Measurements from ENCODE around the gene NOL4. TPM values are rescaled to one million over a fixed set of nuclear protein-coding genes. Genes with fewer than 3 reads are reported as not detected.
"Not testable (repeated sequence)": the region's sequence is repeated elsewhere in the genome, so short reads cannot be mapped to it uniquely, and the experiment has no call there.

Gene NOL4, protein sequence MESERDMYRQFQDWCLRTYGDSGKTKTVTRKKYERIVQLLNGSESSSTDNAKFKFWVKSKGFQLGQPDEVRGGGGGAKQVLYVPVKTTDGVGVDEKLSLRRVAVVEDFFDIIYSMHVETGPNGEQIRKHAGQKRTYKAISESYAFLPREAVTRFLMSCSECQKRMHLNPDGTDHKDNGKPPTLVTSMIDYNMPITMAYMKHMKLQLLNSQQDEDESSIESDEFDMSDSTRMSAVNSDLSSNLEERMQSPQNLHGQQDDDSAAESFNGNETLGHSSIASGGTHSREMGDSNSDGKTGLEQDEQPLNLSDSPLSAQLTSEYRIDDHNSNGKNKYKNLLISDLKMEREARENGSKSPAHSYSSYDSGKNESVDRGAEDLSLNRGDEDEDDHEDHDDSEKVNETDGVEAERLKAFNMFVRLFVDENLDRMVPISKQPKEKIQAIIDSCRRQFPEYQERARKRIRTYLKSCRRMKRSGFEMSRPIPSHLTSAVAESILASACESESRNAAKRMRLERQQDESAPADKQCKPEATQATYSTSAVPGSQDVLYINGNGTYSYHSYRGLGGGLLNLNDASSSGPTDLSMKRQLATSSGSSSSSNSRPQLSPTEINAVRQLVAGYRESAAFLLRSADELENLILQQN
- 0.14 and 0.63 TPM in 2 replicates for total RNA-seq
- long read RNA-seq, result 0 reads

DNA sequence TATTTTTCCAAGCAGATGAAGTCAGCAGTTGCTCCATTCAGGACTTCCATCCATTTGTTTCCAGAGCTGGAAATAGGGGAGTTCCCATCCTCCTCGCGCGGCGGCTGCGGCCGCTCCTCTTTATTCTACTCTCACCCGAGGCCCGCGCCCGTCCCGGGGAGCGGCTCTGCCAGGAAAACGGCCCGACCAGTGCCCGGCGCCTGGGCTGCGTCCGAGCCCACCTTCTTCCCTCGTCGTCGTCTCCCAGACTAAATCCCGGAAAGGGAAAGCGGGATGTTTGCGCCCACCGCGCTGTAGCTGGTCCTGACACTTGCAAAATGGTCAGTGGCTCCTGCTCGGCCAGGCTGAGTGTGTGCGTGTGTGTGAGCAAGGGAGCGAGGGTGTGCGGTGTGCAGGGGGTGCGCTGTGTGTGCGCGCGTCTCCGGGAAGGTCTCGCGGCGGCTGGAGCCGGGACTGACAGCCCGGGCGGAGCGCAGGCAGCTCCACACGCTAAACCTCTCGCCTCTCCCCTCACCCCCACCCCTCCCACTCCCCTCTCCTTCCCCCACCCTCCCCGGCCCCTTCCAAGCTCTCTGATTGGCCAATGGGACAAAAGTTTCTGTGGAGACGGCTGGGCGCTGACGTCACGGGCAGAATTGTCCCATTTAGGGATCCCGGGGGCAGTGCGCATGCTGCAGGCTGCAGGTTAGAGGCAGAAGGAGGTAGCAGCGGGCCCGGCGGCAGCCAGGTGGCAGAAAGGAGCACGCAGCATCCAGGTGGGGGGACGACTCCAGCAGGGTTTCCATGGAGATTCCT, at the start of gene NOL4:
Gene NOL4 (minus strand): TSS at position 491 of the 795 bp plus-strand sequence. CDS start 1,660 bp downstream, outside the sequence.
- Mint-ChIP-seq H3K27ac (ENCODE audit: unreplicated experiment) (no peak within 1 kb of the TSS), H3K36me3 (ENCODE audit: low read depth) (no peaks in the 10 kb centered on the region), H3K4me3 (peak within 1 kb of the TSS; percentile 89), H3K27me3 (ENCODE audit: low read depth) (peaks cover 95% of the 10 kb centered on the region), H3K9me3 (no peaks in the 10 kb centered on the region), H3K4me1 (peaks cover 22% of the 10 kb centered on the region)
- peak; percentile 63 for DNase-seq (ENCODE audit: low read depth, low spot score)
- TF ChIP-seq, protein P1, sequence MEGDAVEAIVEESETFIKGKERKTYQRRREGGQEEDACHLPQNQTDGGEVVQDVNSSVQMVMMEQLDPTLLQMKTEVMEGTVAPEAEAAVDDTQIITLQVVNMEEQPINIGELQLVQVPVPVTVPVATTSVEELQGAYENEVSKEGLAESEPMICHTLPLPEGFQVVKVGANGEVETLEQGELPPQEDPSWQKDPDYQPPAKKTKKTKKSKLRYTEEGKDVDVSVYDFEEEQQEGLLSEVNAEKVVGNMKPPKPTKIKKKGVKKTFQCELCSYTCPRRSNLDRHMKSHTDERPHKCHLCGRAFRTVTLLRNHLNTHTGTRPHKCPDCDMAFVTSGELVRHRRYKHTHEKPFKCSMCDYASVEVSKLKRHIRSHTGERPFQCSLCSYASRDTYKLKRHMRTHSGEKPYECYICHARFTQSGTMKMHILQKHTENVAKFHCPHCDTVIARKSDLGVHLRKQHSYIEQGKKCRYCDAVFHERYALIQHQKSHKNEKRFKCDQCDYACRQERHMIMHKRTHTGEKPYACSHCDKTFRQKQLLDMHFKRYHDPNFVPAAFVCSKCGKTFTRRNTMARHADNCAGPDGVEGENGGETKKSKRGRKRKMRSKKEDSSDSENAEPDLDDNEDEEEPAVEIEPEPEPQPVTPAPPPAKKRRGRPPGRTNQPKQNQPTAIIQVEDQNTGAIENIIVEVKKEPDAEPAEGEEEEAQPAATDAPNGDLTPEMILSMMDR (conservative IDR thresholded peaks at IDR 0.05), result peak; percentile 63

DNA sequence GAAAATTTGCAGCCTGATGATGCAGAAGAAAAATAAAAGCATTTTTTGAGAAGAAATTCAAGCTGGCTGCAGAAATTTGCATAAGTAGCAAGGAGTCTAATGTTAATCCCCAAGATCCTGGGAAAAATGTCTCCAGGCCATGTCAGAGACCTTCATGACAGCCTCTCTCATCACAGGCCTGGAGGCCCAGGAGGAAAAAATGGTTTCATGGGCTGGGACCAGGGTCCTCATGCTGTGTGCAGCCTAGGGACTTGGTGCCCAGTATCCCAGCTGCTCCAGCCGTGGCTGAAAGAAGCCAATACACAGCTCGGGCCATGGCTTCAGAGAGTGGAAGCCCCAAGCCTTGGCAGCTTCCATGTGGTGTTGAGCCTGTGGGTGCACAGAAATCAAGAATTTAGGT, 41.3 kb upstream of the NOL4 start:
- not testable (repeated sequence) for H3K27me3 Mint-ChIP-seq (ENCODE audit: low read depth); H3K36me3 Mint-ChIP-seq (ENCODE audit: low read depth); H3K4me3 Mint-ChIP-seq; H3K4me1 Mint-ChIP-seq; DNase-seq (ENCODE audit: low read depth, low spot score); H3K27ac Mint-ChIP-seq (ENCODE audit: unreplicated experiment)
- peaks cover 16% of the 10 kb centered on the region for H3K9me3 Mint-ChIP-seq

DNA sequence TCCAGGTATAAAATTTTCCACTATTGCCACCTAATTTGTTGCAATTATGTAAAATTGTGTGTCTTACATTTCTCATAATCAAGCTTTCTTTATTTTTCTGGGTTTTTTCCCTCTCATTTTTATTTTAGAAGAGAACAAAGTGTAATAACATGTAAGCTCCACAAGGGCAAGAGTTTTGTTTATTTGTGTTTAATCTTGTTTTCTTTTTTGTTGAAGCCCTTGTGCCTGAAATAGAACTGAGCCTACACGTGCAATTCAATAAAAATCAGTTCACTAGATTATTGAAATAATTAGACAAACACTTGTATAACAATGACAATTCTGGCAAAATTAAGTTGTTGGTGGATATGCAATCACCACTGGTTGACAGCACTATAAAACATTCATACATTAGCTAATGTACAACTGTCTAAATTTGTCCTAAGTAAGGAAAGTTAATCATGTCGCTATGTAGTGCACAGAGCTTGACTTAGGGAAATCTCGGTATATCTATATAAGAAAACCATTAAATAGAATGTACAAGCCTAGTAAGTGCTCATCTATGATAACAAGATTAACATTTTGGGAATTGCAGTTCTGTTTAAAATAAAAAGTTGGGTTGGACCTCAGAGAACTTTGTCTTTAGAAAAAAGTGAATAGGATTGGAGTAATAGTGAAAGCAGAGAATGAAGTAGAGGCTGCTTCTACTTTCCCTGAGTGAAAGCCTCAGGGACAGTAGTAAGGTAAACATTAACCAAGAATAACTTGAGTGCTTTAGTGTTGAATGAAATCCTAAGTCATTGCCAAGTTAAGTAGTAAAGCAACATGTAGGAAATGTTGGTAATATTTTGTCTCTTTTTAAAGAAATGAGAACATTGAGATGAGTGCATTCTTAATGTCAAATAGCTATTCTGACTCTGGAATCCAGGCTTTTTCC, 37.4 kb upstream of the NOL4 start:
- no peaks in the 10 kb centered on the region for H3K27me3 Mint-ChIP-seq (ENCODE audit: low read depth)
- no peak overlapping the region for H3K27ac Mint-ChIP-seq (ENCODE audit: unreplicated experiment)
- peaks cover 7% of the 10 kb centered on the region for H3K36me3 Mint-ChIP-seq (ENCODE audit: low read depth)

DNA sequence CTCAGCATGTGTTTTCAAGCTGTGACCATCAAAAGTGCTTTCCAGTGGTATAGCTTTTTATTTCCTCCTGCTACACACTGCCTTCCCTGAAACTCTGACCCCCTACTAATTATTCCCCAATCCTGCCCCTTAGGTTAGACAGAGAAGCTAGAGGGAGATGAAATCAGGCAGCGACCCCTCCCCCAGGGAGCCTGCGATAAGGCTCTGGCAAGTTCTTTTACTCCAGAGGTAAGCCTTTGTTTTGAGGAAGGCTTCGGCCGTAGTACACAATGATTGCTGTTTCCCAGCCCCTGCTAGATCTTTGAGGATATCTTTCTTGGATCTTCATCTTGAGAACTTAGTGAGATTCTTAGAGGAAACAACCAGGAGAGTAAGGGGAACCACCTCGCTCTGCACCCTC, 33.5 kb upstream of the NOL4 start:
- no peaks in the 10 kb centered on the region for H3K4me1 Mint-ChIP-seq
- H3K27ac Mint-ChIP-seq (ENCODE audit: unreplicated experiment), result no peak overlapping the region
- peaks cover 7% of the 10 kb centered on the region for H3K9me3 Mint-ChIP-seq
- TF ChIP-seq, protein P1 (conservative IDR thresholded peaks at IDR 0.05), result no peak
- no peak overlapping the region for H3K4me3 Mint-ChIP-seq
- DNase-seq (ENCODE audit: low read depth, low spot score), result no peak
- no peaks in the 10 kb centered on the region for H3K27me3 Mint-ChIP-seq (ENCODE audit: low read depth)
- peaks cover 4% of the 10 kb centered on the region for H3K36me3 Mint-ChIP-seq (ENCODE audit: low read depth)

More for the DNA sequence above, 37.4 kb upstream of the NOL4 start:
- H3K4me3 Mint-ChIP-seq, result no peak overlapping the region
- DNase-seq (ENCODE audit: low read depth, low spot score), result no peak
- H3K9me3 Mint-ChIP-seq, result peaks cover 18% of the 10 kb centered on the region
- no peaks in the 10 kb centered on the region for H3K4me1 Mint-ChIP-seq
- TF ChIP-seq, protein P1 (conservative IDR thresholded peaks at IDR 0.05), result peak; percentile 42

DNA sequence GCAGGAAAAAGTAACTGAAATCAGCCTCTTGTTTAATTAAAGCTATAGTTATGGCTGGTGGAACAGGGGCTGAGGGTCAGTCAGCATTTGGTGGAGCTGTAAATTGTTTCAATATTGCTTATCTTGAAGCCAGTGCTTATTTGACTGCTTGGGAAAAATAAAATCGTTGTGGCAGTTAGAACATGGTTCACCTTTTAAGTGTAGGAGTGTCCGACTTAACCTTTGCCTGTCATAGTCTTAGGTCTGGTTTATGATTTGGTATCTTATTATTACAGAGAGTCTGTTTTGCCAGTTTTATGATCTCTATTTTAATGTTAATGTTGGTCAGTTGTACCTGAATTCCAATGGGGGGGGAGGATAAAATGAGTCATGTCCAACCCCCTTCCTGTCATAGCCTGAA, 27.2 kb upstream of the NOL4 start:
- peaks cover 2% of the 10 kb centered on the region for H3K36me3 Mint-ChIP-seq (ENCODE audit: low read depth)
- H3K27me3 Mint-ChIP-seq (ENCODE audit: low read depth), result no peaks in the 10 kb centered on the region
- TF ChIP-seq, protein P1 (conservative IDR thresholded peaks at IDR 0.05), result no peak
- DNase-seq (ENCODE audit: low read depth, low spot score), result no peak
- no peaks in the 10 kb centered on the region for H3K4me1 Mint-ChIP-seq
- no peak overlapping the region for H3K27ac Mint-ChIP-seq (ENCODE audit: unreplicated experiment)
- peaks cover 6% of the 10 kb centered on the region for H3K9me3 Mint-ChIP-seq
- H3K4me3 Mint-ChIP-seq, result no peak overlapping the region
